NCI-H2107 treated with DMSO at 0.1 percent for 48 hours (cell line): Measurements from ENCODE around the gene NALCN.

Experiments used
- DNase-seq: peaks from one replicate; lab custom pipeline; 2025; ENCODE audit not compliant: unreplicated experiment; lab: John Stamatoyannopoulos, UW

The NALCN gene

GRCh38 chr13:101415358-101416174 lies 742 bp downstream of the NALCN start:
- no peak for DNase-seq

GRCh38 chr13:101412076-101412475 lies 4.2 kb downstream of the NALCN start:
- no peak for DNase-seq

- no peak for DNase-seq
These were observed 7.2 kb downstream of the NALCN start for GRCh38 chr13:101408992-101409656.

- DNase-seq, result no peak
These were observed 8.2 kb downstream of the NALCN start for GRCh38 chr13:101408154-101408553.

- no peak for DNase-seq
These were observed 9.5 kb downstream of the NALCN start for GRCh38 chr13:101406791-101407190.

GRCh38 chr13:101401196-101401595 lies 15.1 kb downstream of the NALCN start:
- DNase-seq, result no peak

- DNase-seq, result no peak
These were observed 16.9 kb downstream of the NALCN start for GRCh38 chr13:101399365-101399764.

GRCh38 chr13:101398920-101399319 lies 17.4 kb downstream of the NALCN start:
- no peak for DNase-seq

GRCh38 chr13:101398191-101398590 lies 18.1 kb downstream of the NALCN start:
- DNase-seq, result no peak

- no peak for DNase-seq
These were observed 18.6 kb downstream of the NALCN start for GRCh38 chr13:101397742-101398141.

GRCh38 chr13:101394605-101395004 lies 21.7 kb downstream of the NALCN start:
- no peak for DNase-seq

- DNase-seq, result no peak
These were observed 23.2 kb downstream of the NALCN start for GRCh38 chr13:101393140-101393539.

- DNase-seq, result no peak
These were observed 25.8 kb downstream of the NALCN start for GRCh38 chr13:101390461-101390860.

GRCh38 chr13:101384929-101385328 lies 31.4 kb downstream of the NALCN start:
- no peak for DNase-seq

- DNase-seq, result no peak
These were observed 32.7 kb downstream of the NALCN start for GRCh38 chr13:101383595-101383994.

- DNase-seq, result no peak
These were observed 33.6 kb downstream of the NALCN start for GRCh38 chr13:101382701-101383100.

- DNase-seq, result no peak
These were observed 34.2 kb downstream of the NALCN start for GRCh38 chr13:101382086-101382485.

GRCh38 chr13:101360525-101360924 lies 55.8 kb downstream of the NALCN start:
- no peak for DNase-seq

- no peak for DNase-seq
These were observed 61.4 kb downstream of the NALCN start for GRCh38 chr13:101354895-101355294.

- DNase-seq, result no peak
These were observed 69.2 kb downstream of the NALCN start for GRCh38 chr13:101346942-101347728.

- no peak for DNase-seq
These were observed 70.1 kb downstream of the NALCN start for GRCh38 chr13:101346161-101346560.
